Endothelial cell of umbilical vein (primary cell): ENCODE measurements around the gene GRK4. TPM values are rescaled to one million over a fixed set of nuclear protein-coding genes. Genes with fewer than 3 reads are reported as not detected.
A peak's percentile ranks its signal among the peaks of the same experiment; 100 is the strongest.
"Not testable (repeated sequence)": the region's sequence is repeated elsewhere in the genome, so short reads cannot be mapped to it uniquely, and the experiment has no call there.

ENCODE experiments used
- BruUV-seq: library from RNA; stranded (reverse); fragments of 400-500 nt; replicated peaks from 2 replicates; lab custom pipeline; 2021; lab: Mats Ljungman, UMichigan
- CTCF ChIA-PET: fragments of 300-600, 350-600 bp; sonication (Branson Sonifier 250); formaldehyde crosslinking; loops from one replicate; lab custom pipeline; 2021; ENCODE audit warnings: antibody characterized with exemption, inconsistent platforms; lab: Charles Lee
- POLR2A ChIA-PET: fragments of 300-600, 350-600 bp; sonication (Branson Sonifier 250); formaldehyde crosslinking; loops from one replicate; lab custom pipeline; 2021; ENCODE audit warnings: antibody characterized with exemption, inconsistent platforms; lab: Charles Lee
- DNase-seq: peaks from one replicate; pipeline ENCODE4 v3.0.0-alpha.2; 2011; ENCODE audit warnings: low read depth, low spot score
- FAIRE-seq: peaks from 2 replicates; lab custom pipeline; 2011; peaks lifted over from hg19 to GRCh38; lab: Jason Lieb, UNC
- H2AFZ ChIP-seq: 2 replicates; pipeline ENCODE4 v1.6.0; 2012; ENCODE audit warnings: low read depth, low read length, control low read depth, inconsistent platforms
- H3K27ac ChIP-seq: 2 replicates; pipeline ENCODE4 v1.5.1; 2011; ENCODE audit warnings: low read depth, mild to moderate bottlenecking, control low read depth, low read length, moderate library complexity; ENCODE audit not compliant: insufficient read depth
- H3K27me3 ChIP-seq, 2 experiments: 2 replicates each; pipeline versions ENCODE4 v1.6.0 to v1.6.1; 2011; ENCODE audit warnings: low read length in 2 of 2, mixed read lengths in 1 of 2; ENCODE audit not compliant: control insufficient read depth in 2 of 2, insufficient read depth in 2 of 2
- H3K36me3 ChIP-seq, 2 experiments: 2 replicates in 1 of 2; 3 replicates in 1 of 2; pipeline ENCODE4 v1.5.1; 2011; ENCODE audit warnings: low read length in 2 of 2, mild to moderate bottlenecking in 1 of 2, moderate library complexity in 1 of 2; ENCODE audit not compliant: control insufficient read depth in 2 of 2, insufficient read depth in 2 of 2; ENCODE audit errors: extremely low read depth in 1 of 2
- H3K4me1 ChIP-seq: 3 replicates; pipeline ENCODE4 v1.5.1; 2011; ENCODE audit warnings: mild to moderate bottlenecking, low read length; ENCODE audit not compliant: control insufficient read depth, insufficient read depth; ENCODE audit errors: extremely low read depth
- H3K4me2 ChIP-seq: 2 replicates; pipeline ENCODE4 v1.6.1; 2011; ENCODE audit warnings: low read length, control low read depth, mixed read lengths; ENCODE audit not compliant: insufficient read depth
- H3K4me3 ChIP-seq, 3 experiments: fragments of 200-600 bp in 1 of 3; sonication (generic), shearing (Covaris generic) in 1 of 3; replicated peaks in 1 of 3; 2 replicates each; pipeline ENCODE4 v1.5.1; 2011 to 2016; ENCODE audit warnings: control low read depth in 3 of 3, low read length in 3 of 3, mild to moderate bottlenecking in 2 of 3, inconsistent platforms in 1 of 3, low read depth in 1 of 3, moderate library complexity in 1 of 3; ENCODE audit not compliant: insufficient read depth in 1 of 3
- H3K79me2 ChIP-seq: 2 replicates; pipeline ENCODE4 v1.6.0; 2012; ENCODE audit warnings: low read length, inconsistent platforms; ENCODE audit not compliant: control insufficient read depth, insufficient read depth
- H3K9ac ChIP-seq: replicated peaks from 2 replicates; pipeline ENCODE3; 2011; ENCODE audit warnings: low read length, control low read depth; ENCODE audit not compliant: insufficient read depth; ENCODE audit errors: extremely low read depth
- H3K9me1 ChIP-seq: replicated peaks from 3 replicates; pipeline ENCODE4 v1.6.0; 2011; ENCODE audit warnings: mild to moderate bottlenecking, low read length; ENCODE audit not compliant: control insufficient read depth, insufficient read depth; ENCODE audit errors: extremely low read depth
- H3K9me3 ChIP-seq: replicated peaks from 2 replicates; pipeline ENCODE4 v1.5.1; 2012; ENCODE audit warnings: low read length, inconsistent platforms; ENCODE audit not compliant: control insufficient read depth, insufficient read depth
- H4K20me1 ChIP-seq: replicated peaks from 2 replicates; pipeline ENCODE3; 2011; ENCODE audit warnings: mild to moderate bottlenecking, low read length; ENCODE audit not compliant: control insufficient read depth, insufficient read depth; ENCODE audit errors: extremely low read depth
- EZH2 ChIP-seq: IDR thresholded peaks from 2 replicates; pipeline ENCODE4 v1.6.1; 2012; ENCODE audit warnings: borderline replicate concordance, low read depth, mild to moderate bottlenecking, moderate library complexity, low read length, inconsistent platforms; ENCODE audit not compliant: severe bottlenecking
- FOS ChIP-seq: IDR thresholded peaks from 2 replicates; pipeline ENCODE4 v1.6.1; 2011; ENCODE audit warnings: mild to moderate bottlenecking, low read length, moderate library complexity, borderline replicate concordance; ENCODE audit not compliant: insufficient read depth
- GATA2 ChIP-seq: IDR thresholded peaks from 2 replicates; pipeline ENCODE4 v1.7.0; 2011; ENCODE audit warnings: low read depth, mild to moderate bottlenecking, moderate library complexity, mixed read lengths, low read length; ENCODE audit not compliant: insufficient read length, insufficient read depth
- JUN ChIP-seq: IDR thresholded peaks from 2 replicates; pipeline ENCODE4 v1.6.1; 2011; ENCODE audit warnings: borderline replicate concordance, low read depth; ENCODE audit not compliant: insufficient read length, insufficient read depth
- MAX ChIP-seq: IDR thresholded peaks from 2 replicates; pipeline ENCODE4 v1.6.1; 2011; ENCODE audit not compliant: insufficient read depth, insufficient read length
- MYC ChIP-seq: IDR thresholded peaks from one replicate; pipeline ENCODE4 v1.6.1; 2011; ENCODE audit warnings: mild to moderate bottlenecking, low read depth, low read length
- POLR2A ChIP-seq: IDR thresholded peaks from 2 replicates; pipeline ENCODE4 v1.6.1; 2012; ENCODE audit warnings: low read depth, mild to moderate bottlenecking, control low read depth, low read length
- POLR2AphosphoS5 ChIP-seq: IDR thresholded peaks from 2 replicates; pipeline ENCODE4 v1.6.1; 2012; ENCODE audit warnings: low read depth, mild to moderate bottlenecking, control low read depth, low read length, moderate library complexity; ENCODE audit not compliant: insufficient read depth
- dilution Hi-C: fragments of 300-500 bp; cut with MboI; formaldehyde crosslinking; loops from one replicate; pipeline ENCODE4 v1.15.0; 2019; ENCODE audit warnings: low sequenced_read_pairs; ENCODE audit not compliant: extremely low pct_ligation_motif_present
- intact Hi-C: fragments of 100-400 bp; cut with micrococcal nuclease; formaldehyde crosslinking; loops from one replicate; pipeline ENCODE4 v1.10.0; 2022
- polyA plus RNA-seq, 4 experiments: library from polyadenylated mRNA; depleted of rRNA in 3 of 4; stranded (reverse) in 3 of 4; unstranded in 1 of 4; fragments of >200 nt; gene quantifications; 2 replicates each; pipeline versions ENCODE4 v1.2.1 to v1.2.3, GENCODE V29; 2011 to 2012; ENCODE audit warnings: missing spikeins in 1 of 4
- total RNA-seq: library from RNA; stranded (reverse); gene quantifications from 2 replicates; pipeline ENCODE4 v1.2.3, GENCODE V29; 2021
- TF ChIP-seq, protein P1 (sequence below), 2 donors: IDR thresholded peaks; 1 replicate in 1 of 2; 2 replicates in 1 of 2; pipeline ENCODE4 v1.5.1; 2011; ENCODE audit warnings: low read length in 2 of 2, mild to moderate bottlenecking in 2 of 2, moderate library complexity in 2 of 2, control low read depth in 1 of 2, inconsistent platforms in 1 of 2, low read depth in 1 of 2; ENCODE audit not compliant: insufficient read depth in 1 of 2; ENCODE audit errors: extremely low read depth in 1 of 2

GRK4 gene
- total and polyA plus RNA-seq, 2 donors (not counting 3 experiments of a cell fraction or from before 2014, with no cell fraction given) = 3.1 to 6.3 TPM

GRCh38 chr4:2937986-2938385 lies 25.4 kb upstream of the GRK4 start:
- CTCF ChIA-PET = interaction anchor here (1.4 to 1.7 kb wide), 2 partner anchors 11 to 16 kb away, joined by 3 to 4 read pairs; no protein-coding TSS in a partner anchor
- peaks cover 7 to 44% of the 10 kb centered on the region in 2 experiments for H3K36me3 ChIP-seq

DNA sequence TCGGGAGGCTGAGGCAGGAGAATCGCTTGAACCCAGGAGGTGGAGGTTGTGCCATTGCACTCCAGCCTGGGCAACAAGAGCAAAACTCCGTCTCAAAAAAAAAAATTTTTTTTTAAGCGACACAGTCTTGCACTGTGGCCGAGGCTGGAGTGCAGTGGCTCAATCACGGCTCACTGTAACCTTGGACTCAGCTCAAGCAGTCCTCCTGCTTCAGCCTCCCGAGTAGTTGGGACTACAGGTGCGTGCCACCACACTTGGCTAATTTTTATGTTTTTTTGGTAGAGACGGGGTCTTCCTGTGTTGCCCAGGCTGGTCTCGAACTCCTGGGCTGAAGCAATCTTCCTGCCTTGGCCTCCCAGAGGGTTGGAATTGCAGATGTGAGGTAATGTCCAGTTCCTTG lies 25.0 kb upstream of the GRK4 start:
- FAIRE-seq, H3K9me1 ChIP-seq, DNase-seq, H4K20me1 ChIP-seq, H3K4me2 ChIP-seq, H3K27me3 ChIP-seq, H3K79me2 ChIP-seq, intact Hi-C loops, H3K27ac ChIP-seq, POLR2A ChIA-PET, H3K9me3 ChIP-seq, BruUV-seq, H3K4me3 ChIP-seq, dilution Hi-C loops, H3K9ac ChIP-seq, H2AFZ ChIP-seq: not testable (repeated sequence)
- Histone ChIP-seq H3K4me1 (peaks cover 14% of the 10 kb centered on the region), H3K36me3 (peaks cover 8 to 49% of the 10 kb centered on the region in 2 experiments)
- CTCF ChIA-PET = interaction anchor here (1.4 to 1.7 kb wide), 2 partner anchors 11 to 16 kb away, joined by 3 to 4 read pairs; no protein-coding TSS in a partner anchor

More at GRCh38 chr4:2937986-2938385, 25.4 kb upstream of the GRK4 start:
- TF ChIP-seq, protein P1, sequence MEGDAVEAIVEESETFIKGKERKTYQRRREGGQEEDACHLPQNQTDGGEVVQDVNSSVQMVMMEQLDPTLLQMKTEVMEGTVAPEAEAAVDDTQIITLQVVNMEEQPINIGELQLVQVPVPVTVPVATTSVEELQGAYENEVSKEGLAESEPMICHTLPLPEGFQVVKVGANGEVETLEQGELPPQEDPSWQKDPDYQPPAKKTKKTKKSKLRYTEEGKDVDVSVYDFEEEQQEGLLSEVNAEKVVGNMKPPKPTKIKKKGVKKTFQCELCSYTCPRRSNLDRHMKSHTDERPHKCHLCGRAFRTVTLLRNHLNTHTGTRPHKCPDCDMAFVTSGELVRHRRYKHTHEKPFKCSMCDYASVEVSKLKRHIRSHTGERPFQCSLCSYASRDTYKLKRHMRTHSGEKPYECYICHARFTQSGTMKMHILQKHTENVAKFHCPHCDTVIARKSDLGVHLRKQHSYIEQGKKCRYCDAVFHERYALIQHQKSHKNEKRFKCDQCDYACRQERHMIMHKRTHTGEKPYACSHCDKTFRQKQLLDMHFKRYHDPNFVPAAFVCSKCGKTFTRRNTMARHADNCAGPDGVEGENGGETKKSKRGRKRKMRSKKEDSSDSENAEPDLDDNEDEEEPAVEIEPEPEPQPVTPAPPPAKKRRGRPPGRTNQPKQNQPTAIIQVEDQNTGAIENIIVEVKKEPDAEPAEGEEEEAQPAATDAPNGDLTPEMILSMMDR (IDR thresholded peaks at IDR 0.05; ENCODE audit: extremely low read depth in 1 of 2, insufficient read depth in 1 of 2, low read depth in 1 of 2, low read length in 2 of 2) = no peak
- TF ChIP-seq MYC (no peak), GATA2 (no peak), EZH2 (no peak), JUN (no peak), MAX (no peak), FOS (no peak), POLR2A (no peak), POLR2AphosphoS5 (no peak)
- Histone ChIP-seq H3K27ac (no peak overlapping the region), H3K4me3 (no peak overlapping the region), H2AFZ (no peak overlapping the region), H3K9me3 (no peaks in the 10 kb centered on the region), H3K4me1 (peaks cover 18% of the 10 kb centered on the region), H4K20me1 (no peaks in the 10 kb centered on the region), H3K9ac (no peak overlapping the region), H3K79me2 (peaks cover 11% of the 10 kb centered on the region), H3K9me1 (no peaks in the 10 kb centered on the region), H3K27me3 (no peaks in the 10 kb centered on the region), H3K4me2 (no peak overlapping the region)
- no peak for DNase-seq
- POLR2A ChIA-PET = no interaction called here
- intact Hi-C loops = no loop called here
- TSS peak; percentile 38 for BruUV-seq
- no peak for FAIRE-seq
- dilution Hi-C loops = no loop called here
